ENCODE data around the gene SLIT3.

SLIT3 gene

DNA sequence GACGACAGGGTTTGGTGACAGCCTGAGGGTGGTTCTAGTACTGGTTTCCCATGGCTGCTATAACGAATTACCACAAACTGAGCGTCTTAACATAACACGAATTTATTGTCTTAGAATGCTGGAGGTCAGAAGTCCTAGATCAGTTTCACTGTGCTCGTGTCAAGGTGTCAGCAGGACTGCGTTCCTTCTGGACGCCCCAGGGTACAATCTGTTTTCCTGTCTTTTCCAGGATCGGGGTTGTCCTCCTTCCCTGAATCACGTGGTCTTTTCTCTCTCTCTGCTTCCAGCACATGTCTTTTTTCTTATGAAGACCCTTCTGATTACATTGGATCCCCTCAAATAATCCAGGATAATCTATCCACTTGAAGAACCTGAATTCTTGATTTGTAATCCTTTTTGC lies 430.0 kb downstream of the SLIT3 start:
- CTCF ChIA-PET, result no interaction called here
- H3K4me3 Mint-ChIP-seq, result no peak overlapping the region
- H3K27me3 Mint-ChIP-seq, result peaks cover 17% of the 10 kb centered on the region
- no peaks in the 10 kb centered on the region for H3K36me3 Mint-ChIP-seq
- no peak overlapping the region for H3K27ac Mint-ChIP-seq
- no peak for DNase-seq
- no peaks in the 10 kb centered on the region for H3K4me1 Mint-ChIP-seq
- H3K9me3 Mint-ChIP-seq, result no peaks in the 10 kb centered on the region

DNA sequence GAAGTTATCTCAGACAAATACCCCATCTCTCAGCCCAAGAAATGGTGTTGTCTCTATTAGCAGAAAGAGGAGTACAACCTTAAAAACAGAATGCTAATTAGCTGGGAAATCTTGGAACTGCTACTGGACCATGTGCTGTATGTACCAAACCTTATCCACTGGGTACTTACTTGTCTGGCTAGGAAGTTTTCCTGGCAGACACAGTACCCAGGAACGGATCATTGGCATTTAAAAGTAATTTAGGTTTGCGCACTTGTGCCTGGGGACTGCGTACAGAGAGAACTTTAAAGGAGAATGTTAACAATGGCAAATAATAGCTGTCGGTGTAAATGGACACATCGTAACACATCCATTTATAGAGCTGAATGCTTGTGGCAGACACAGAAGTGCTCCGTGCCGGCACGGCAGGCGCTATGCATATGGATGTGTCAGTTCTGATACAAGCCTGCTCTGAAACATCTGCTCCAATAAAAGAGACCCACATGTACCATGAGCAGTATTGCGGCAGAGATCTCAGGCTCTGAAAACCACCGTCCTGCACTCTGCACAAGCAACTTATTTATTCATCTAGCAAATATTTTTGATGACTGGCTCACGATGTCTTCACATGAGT lies 431.2 kb downstream of the SLIT3 start:
- Mint-ChIP-seq H3K9me3 (no peaks in the 10 kb centered on the region), H3K4me1 (no peaks in the 10 kb centered on the region), H3K27ac (no peak overlapping the region), H3K27me3 (peaks cover 5% of the 10 kb centered on the region), H3K36me3 (no peaks in the 10 kb centered on the region), H3K4me3 (no peak overlapping the region)
- CTCF ChIA-PET, result no interaction called here
- no peak for DNase-seq

DNA sequence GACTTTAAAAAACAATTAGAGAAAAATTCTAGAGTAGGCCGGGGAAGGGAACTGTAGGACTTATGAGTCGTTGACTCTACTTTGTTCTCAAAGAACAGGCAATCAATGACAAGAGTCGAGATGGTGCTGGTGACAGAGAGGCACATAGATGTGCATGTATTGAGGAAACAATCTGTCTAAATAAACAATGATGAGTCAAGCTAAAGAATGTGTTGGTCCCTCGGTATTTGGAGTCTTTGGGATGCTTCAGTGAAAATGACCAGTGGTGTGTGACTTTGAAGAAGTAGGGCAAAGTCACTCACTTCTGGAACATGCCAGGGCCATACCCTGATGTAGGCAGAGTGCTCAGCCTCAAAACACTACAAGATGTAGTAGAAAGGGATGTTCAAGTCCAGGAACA lies 433.7 kb downstream of the SLIT3 start:
- H3K9me3 Mint-ChIP-seq, result no peaks in the 10 kb centered on the region
- CTCF ChIA-PET, result no interaction called here

DNA sequence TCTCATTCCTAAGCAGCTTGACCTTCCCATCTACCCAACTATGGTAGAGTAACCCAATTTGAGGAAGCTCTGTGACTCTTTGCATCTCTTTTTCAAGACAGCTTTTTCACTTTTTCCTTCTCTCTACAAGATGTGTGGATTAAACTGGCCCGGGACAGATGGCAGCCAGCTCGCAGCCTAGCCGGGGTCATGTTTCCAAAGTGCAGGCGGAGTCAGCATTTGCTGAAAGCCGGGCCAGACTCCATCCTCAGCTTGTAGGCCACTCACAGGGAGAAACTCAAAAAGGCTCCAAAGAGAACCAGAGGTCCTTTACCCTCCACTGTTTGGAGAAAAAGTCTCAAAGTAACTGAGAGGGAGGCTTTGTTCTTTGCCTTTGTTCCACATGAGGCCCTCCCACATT lies 435.0 kb downstream of the SLIT3 start:
- H3K4me1 Mint-ChIP-seq, result no peaks in the 10 kb centered on the region
- no peaks in the 10 kb centered on the region for H3K9me3 Mint-ChIP-seq
- H3K36me3 Mint-ChIP-seq, result no peaks in the 10 kb centered on the region
- no peak overlapping the region for H3K27ac Mint-ChIP-seq
- CTCF ChIA-PET, result no interaction called here
- no peak for DNase-seq
- H3K4me3 Mint-ChIP-seq, result no peak overlapping the region
- peaks cover 5% of the 10 kb centered on the region for H3K27me3 Mint-ChIP-seq

More for the DNA sequence above, 433.7 kb downstream of the SLIT3 start:
- no peaks in the 10 kb centered on the region for H3K36me3 Mint-ChIP-seq
- no peaks in the 10 kb centered on the region for H3K4me1 Mint-ChIP-seq
- H3K4me3 Mint-ChIP-seq, result no peak overlapping the region
- no peak for DNase-seq
- no peak overlapping the region for H3K27ac Mint-ChIP-seq
- H3K27me3 Mint-ChIP-seq, result peaks cover 5% of the 10 kb centered on the region

DNA sequence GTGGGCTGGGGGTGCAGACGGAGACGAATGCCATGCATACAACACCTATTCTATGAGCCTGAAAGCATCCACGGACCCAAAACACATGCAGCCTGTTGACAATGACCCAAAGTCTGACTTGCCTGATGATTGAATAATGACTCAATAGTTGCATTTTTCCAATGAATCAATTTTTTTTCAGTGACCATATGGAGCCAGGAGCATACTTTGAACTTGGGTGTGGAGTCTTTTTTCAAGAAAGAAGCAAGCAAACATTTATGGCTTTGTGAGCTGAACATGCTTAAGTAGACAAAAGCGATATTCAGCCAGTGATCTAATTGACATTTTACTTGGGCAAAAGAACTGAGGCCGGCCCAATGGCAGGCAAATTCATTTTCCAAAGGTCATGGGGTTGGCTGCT lies 437.9 kb downstream of the SLIT3 start:
- Mint-ChIP-seq H3K27me3 (peaks cover 9% of the 10 kb centered on the region), H3K27ac (no peak overlapping the region), H3K4me3 (no peak overlapping the region), H3K9me3 (no peaks in the 10 kb centered on the region), H3K36me3 (no peaks in the 10 kb centered on the region), H3K4me1 (no peaks in the 10 kb centered on the region)
- CTCF ChIA-PET, result no interaction called here
- DNase-seq, result no peak

DNA sequence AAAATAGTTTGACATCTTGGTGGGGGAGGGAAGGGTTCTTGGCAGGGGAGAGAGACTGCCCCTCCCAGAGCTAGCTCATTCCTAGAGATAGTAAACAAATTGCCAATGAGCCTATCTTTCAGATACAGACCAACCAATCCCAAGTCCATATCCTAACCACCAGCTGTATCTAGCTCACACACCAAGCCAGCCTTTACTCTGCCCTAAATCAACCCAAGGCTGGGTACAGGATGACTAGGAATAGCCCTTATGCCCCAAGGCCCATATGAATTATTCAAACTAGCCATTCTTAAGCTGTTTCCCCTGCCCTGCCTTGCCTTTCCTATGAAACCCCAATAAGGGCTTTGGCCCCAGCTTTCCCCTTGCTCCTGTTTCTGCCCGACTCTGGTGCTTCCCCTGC lies 440.4 kb downstream of the SLIT3 start:
- H3K9me3 Mint-ChIP-seq, result no peaks in the 10 kb centered on the region
- no peaks in the 10 kb centered on the region for H3K4me1 Mint-ChIP-seq
- peaks cover 9% of the 10 kb centered on the region for H3K27me3 Mint-ChIP-seq
- no peak overlapping the region for H3K4me3 Mint-ChIP-seq
- no peak for DNase-seq
- CTCF ChIA-PET, result no interaction called here
- H3K27ac Mint-ChIP-seq, result no peak overlapping the region
- no peaks in the 10 kb centered on the region for H3K36me3 Mint-ChIP-seq

DNA sequence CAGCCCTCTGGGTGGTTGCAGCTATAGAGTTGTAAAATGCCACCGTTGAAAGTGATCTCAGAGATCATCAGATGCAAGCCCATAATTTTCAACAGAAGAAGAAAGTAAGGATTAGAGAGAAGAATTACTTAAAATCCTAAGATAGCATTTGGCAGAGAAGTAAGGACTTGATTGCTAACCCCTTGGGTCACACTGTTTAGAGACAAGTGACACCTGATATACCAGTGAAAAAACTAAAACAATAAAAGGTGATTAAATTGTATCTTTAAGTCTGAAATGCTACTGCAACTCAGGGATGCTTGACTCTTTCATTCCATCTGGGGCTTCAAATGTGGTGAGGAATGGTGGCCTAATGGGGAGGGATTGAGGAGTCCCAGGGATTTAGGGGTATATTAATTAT lies 440.9 kb downstream of the SLIT3 start:
- H3K27me3 Mint-ChIP-seq, result peaks cover 9% of the 10 kb centered on the region
- CTCF ChIA-PET, result no interaction called here
- H3K27ac Mint-ChIP-seq, result no peak overlapping the region
- no peaks in the 10 kb centered on the region for H3K36me3 Mint-ChIP-seq
- no peak overlapping the region for H3K4me3 Mint-ChIP-seq
- DNase-seq, result no peak
- H3K9me3 Mint-ChIP-seq, result no peaks in the 10 kb centered on the region
- no peaks in the 10 kb centered on the region for H3K4me1 Mint-ChIP-seq

DNA sequence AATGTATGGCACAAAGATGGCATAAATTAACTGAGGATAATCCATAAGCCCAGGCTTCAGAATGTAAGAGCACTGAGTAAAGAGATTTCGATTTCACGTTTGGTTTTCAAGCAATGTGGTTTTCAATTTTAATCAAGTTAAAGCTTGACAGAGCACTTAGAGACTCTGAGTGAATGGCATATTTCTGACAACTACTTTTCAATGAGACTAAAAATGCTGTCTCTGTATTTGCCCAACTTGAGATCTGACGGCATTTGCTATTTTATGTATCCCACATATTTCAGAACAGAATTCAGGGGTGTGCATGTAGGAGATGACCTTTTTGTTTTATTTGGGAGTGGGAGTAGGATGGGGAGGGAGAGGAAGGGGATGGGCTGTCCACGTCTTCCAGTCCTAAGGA lies 441.5 kb downstream of the SLIT3 start:
- H3K4me3 Mint-ChIP-seq, result no peak overlapping the region
- no peak overlapping the region for H3K27ac Mint-ChIP-seq
- no peaks in the 10 kb centered on the region for H3K4me1 Mint-ChIP-seq
- peaks cover 10% of the 10 kb centered on the region for H3K27me3 Mint-ChIP-seq
- H3K9me3 Mint-ChIP-seq, result no peaks in the 10 kb centered on the region
- CTCF ChIA-PET, result no interaction called here
- H3K36me3 Mint-ChIP-seq, result no peaks in the 10 kb centered on the region
- DNase-seq, result no peak

DNA sequence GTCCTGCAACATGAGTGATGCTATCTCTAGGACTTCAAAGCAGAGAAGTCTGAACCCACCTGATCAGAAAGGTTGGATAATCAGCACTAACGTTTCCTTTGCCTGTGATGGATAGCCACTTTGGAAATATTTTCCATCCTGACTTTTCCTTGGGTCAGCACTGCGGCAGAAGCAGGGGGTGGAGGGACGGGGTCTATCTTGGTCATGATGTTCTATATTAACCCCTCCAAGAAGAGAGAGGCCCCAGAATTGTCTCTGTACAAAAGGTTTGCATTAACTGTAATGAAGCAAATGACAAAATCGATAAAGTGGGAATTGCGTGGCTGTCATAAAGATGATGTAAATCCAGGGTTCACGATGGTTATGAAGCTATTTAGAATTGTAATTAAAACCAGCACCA lies 441.9 kb downstream of the SLIT3 start:
- no peak for DNase-seq
- CTCF ChIA-PET, result no interaction called here
- H3K9me3 Mint-ChIP-seq, result no peaks in the 10 kb centered on the region
- no peaks in the 10 kb centered on the region for H3K36me3 Mint-ChIP-seq
- H3K4me3 Mint-ChIP-seq, result no peak overlapping the region
- no peaks in the 10 kb centered on the region for H3K4me1 Mint-ChIP-seq
- no peak overlapping the region for H3K27ac Mint-ChIP-seq
- peaks cover 13% of the 10 kb centered on the region for H3K27me3 Mint-ChIP-seq

DNA sequence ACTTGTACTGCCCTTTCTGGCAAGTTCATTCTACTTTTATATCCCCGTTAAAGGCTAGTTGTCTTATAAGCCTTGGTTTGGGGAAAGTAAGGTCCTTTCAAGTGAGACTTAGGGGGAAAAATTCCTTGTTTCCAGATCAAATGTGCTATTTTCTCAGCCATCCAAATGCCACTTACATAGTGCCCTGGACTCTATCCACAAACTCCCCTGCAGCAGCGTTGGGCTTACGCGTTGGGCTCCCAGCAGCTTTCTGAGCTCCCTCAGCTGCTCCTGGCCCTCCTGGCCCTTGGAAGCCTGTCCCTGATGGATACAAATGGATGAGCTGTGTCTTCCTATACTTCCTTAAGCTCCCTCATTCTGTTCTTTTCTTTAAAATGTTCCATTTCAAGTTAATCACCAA lies 442.6 kb downstream of the SLIT3 start:
- no peak overlapping the region for H3K27ac Mint-ChIP-seq
- no peaks in the 10 kb centered on the region for H3K36me3 Mint-ChIP-seq
- peaks cover 17% of the 10 kb centered on the region for H3K27me3 Mint-ChIP-seq

DNA sequence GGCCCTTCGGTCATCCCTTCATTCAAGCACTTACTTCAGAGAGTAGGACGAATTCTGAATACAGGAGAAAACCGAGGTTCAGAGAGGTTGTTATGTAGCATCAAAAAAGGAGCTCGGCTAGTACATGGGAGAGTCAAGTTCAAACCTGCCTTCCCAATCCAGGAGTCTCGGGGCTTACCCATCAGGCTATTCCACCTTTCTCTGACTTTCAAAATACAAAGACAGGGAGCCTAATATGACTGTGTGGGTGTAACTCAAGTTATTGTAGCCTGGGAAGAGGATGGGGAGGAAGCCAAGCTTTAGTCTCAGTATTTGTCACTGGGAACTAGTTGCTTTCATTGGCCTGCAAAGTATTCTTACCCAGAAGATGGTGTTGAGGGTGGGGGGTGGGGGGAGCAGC lies 447.0 kb downstream of the SLIT3 start:
- Mint-ChIP-seq H3K27ac (no peak overlapping the region), H3K27me3 (peaks cover 18% of the 10 kb centered on the region), H3K4me1 (peaks cover 15% of the 10 kb centered on the region), H3K9me3 (no peaks in the 10 kb centered on the region), H3K4me3 (no peak overlapping the region), H3K36me3 (no peaks in the 10 kb centered on the region)
- no peak for DNase-seq
- CTCF ChIA-PET, result interaction anchor here (0.6 to 0.9 kb wide), 2 partner anchors 24 to 1331 kb away, joined by 3 to 6 read pairs; no protein-coding TSS in a partner anchor

More for the DNA sequence above, 442.6 kb downstream of the SLIT3 start:
- H3K4me1 Mint-ChIP-seq, result no peaks in the 10 kb centered on the region
- H3K4me3 Mint-ChIP-seq, result no peak overlapping the region
- DNase-seq, result no peak
- CTCF ChIA-PET, result no interaction called here
- H3K9me3 Mint-ChIP-seq, result no peaks in the 10 kb centered on the region

DNA sequence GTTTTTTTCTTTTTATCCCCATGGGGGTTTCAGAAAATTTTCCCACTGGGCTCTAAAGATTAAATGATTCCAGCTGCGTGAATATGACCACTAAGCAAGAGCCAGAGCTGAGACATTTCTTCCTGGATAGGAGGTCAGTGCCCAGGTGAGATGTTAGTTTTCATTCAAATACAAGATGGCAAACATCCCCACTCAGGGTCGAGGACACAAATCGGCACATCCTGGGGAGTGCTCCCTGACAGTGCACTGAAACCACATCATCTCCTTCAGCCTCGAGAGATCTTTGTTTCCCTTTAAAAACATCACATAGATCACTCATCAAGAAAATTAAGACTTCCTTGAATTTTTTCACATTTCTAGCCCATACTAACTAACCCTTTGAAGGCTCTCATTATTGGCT lies 448.6 kb downstream of the SLIT3 start:
- no peak for DNase-seq
- Mint-ChIP-seq H3K36me3 (no peaks in the 10 kb centered on the region), H3K27me3 (peaks cover 20% of the 10 kb centered on the region), H3K9me3 (no peaks in the 10 kb centered on the region), H3K4me3 (no peak overlapping the region), H3K27ac (peak overlapping the region; percentile 56), H3K4me1 (peaks cover 15% of the 10 kb centered on the region)
- CTCF ChIA-PET, result no interaction called here

DNA sequence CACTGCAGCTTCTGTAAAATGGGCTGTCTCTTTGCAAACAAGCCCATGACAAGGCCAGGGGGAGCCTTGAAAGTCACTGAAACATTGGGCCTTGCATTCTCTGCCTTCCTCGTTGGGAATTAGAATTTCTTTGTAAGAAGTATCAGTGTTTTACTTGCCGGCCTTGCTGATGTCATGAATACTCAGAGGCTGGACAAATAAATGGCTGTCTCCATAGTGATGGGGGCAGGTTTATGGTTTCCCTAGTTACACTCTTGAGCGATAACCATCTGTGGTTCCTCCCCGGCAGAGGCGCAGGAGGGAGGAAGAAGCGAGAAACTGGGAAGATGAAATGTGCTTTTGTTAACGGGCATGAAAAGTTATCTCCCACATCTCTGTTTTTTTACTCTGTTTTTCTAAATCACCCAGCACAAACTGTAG lies 449.0 kb downstream of the SLIT3 start:
- DNase-seq, result peak; percentile 42
- H3K4me3 Mint-ChIP-seq, result no peak overlapping the region
- peaks cover 15% of the 10 kb centered on the region for H3K4me1 Mint-ChIP-seq
- CTCF ChIA-PET, result no interaction called here
- H3K27me3 Mint-ChIP-seq, result peaks cover 20% of the 10 kb centered on the region
- peak overlapping the region; percentile 56 for H3K27ac Mint-ChIP-seq
- H3K36me3 Mint-ChIP-seq, result no peaks in the 10 kb centered on the region
- H3K9me3 Mint-ChIP-seq, result no peaks in the 10 kb centered on the region

DNA sequence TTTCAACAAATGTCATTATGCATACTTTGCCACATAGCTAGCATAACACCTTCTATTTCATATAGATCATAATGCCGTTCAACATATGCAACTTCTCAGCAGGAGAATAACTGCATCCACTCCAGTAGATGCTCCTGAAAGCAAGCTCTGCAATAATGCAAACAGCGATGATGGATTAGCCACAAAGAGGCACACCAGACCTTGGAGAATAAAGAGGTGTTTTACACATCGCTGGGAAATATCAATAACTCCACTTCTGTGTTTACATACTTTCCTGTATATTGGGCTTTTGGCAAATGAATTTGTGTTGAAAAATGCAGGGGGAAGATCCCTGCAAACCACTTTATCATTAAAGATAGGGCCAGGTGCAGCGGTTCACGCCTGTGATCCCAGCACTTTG lies 450.3 kb downstream of the SLIT3 start:
- CTCF ChIA-PET, result interaction anchor here (1.3 kb wide), 1 partner anchor 103 kb away, joined by 4 read pairs; no protein-coding TSS in a partner anchor
- H3K27ac Mint-ChIP-seq, result no peak overlapping the region

DNA sequence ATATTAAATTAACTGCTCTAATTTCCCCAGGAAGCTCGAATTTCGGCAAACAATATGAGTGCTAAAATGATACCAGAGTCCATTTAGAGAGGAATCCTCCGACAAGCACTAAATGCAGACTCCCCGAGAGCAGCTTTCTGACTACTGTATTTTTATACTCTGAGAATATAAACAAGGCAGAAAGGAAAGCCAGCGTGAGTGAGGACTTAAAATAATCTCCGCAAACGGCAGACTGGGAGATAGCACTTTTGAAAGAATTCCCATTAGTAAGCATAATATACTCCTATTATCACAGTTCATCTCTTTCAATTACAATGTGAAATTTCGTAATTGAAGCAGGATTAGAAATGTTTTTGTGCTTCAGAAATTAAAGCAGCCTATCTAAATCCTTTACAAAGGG lies 452.4 kb downstream of the SLIT3 start:
- Mint-ChIP-seq H3K4me3 (no peak overlapping the region), H3K27me3 (peaks cover 22% of the 10 kb centered on the region)

More for the DNA sequence above, 450.3 kb downstream of the SLIT3 start:
- no peak overlapping the region for H3K4me3 Mint-ChIP-seq
- no peaks in the 10 kb centered on the region for H3K36me3 Mint-ChIP-seq
- DNase-seq, result no peak
- peaks cover 20% of the 10 kb centered on the region for H3K27me3 Mint-ChIP-seq
- peaks cover 15% of the 10 kb centered on the region for H3K4me1 Mint-ChIP-seq
- H3K9me3 Mint-ChIP-seq, result no peaks in the 10 kb centered on the region

More for the DNA sequence above, 452.4 kb downstream of the SLIT3 start:
- CTCF ChIA-PET, result no interaction called here
- H3K36me3 Mint-ChIP-seq, result no peaks in the 10 kb centered on the region
- peaks cover 15% of the 10 kb centered on the region for H3K4me1 Mint-ChIP-seq
- no peaks in the 10 kb centered on the region for H3K9me3 Mint-ChIP-seq
- DNase-seq, result no peak
- no peak overlapping the region for H3K27ac Mint-ChIP-seq

Measured in activated naive CD4-positive, alpha-beta T cell treated with anti-CD3 and anti-CD28 coated beads, Interleukin-2, amount 10 ng/mL, durations not matched to agents 7 days and 5 days (primary cell).